GM21526 (cell line): ENCODE measurements around the gene EPHA4.

Experiments
- ATAC-seq: cut with Tn5 transposase; IDR thresholded peaks from one replicate; pipeline ENCODE4 v1.9.1; 2021; ENCODE audit warnings: moderate library complexity; ENCODE audit not compliant: unreplicated experiment, low FRiP score

The EPHA4 gene

GRCh38 chr2:221371347-221371746 is 200.8 kb downstream of the EPHA4 start:
- ATAC-seq, result no peak

GRCh38 chr2:221370857-221371211 is 201.3 kb downstream of the EPHA4 start:
- ATAC-seq, result no peak

- ATAC-seq, result no peak
Observed at GRCh38 chr2:221370076-221370856, 201.8 kb downstream of the EPHA4 start.
